K562 (cell line): ENCODE results near the gene IFNA21. TPM values are rescaled to one million over a fixed set of nuclear protein-coding genes. Genes with fewer than 3 reads are reported as not detected.
"Not testable (repeated sequence)": the region's sequence is repeated elsewhere in the genome, so short reads cannot be mapped to it uniquely, and the experiment has no call there.

ENCODE experiments used
- ATAC-seq: fragments of 200-7000 bp; cut with Tn5 transposase; 3 replicates; pipeline ENCODE4 v1.9.1; 2020; ENCODE audit warnings: moderate library complexity
- BruUV-seq: library from RNA; stranded (reverse); fragments of 400-500 nt; replicated peaks from 2 replicates; lab custom pipeline; 2021; lab: Mats Ljungman, UMichigan
- CTCF ChIA-PET: fragments of 300-600 bp; formaldehyde crosslinking; extraction: SDS; loops from one replicate; lab custom pipeline; 2021; ENCODE audit warnings: low intra/inter-chr PET ratio; lab: Yijun Ruan, JAX
- POLR2A ChIA-PET: fragments of 300-600, 350-650 bp; sonication (Branson Sonifier 250); formaldehyde crosslinking; extraction: SDS; loops from one replicate; lab custom pipeline; 2021; ENCODE audit warnings: antibody characterized with exemption, inconsistent platforms; lab: Yijun Ruan, JAX
- DNase-seq, 4 experiments: peaks; one replicate each; pipeline versions ENCODE4 v3.0.0 to v3.0.0-alpha.2; 2011 to 2018; ENCODE audit warnings: low spot score in 3 of 4, mixed read lengths in 3 of 4; ENCODE audit errors: extremely low read depth in 1 of 4
- FAIRE-seq: peaks from 2 replicates; lab custom pipeline; 2011; peaks lifted over from hg19 to GRCh38; lab: Jason Lieb, UNC
- H2AFZ ChIP-seq: 2 replicates; pipeline ENCODE4 v1.6.0; 2011; ENCODE audit warnings: low read depth, low read length, control low read depth, inconsistent platforms
- H3K27ac ChIP-seq: fragments of 200-600 bp; 3 replicates; pipeline ENCODE4 v1.8.0; 2011; ENCODE audit warnings: low read depth, mild to moderate bottlenecking, control low read depth, inconsistent platforms, low read length, moderate library complexity, mixed read lengths; ENCODE audit errors: extremely low read depth
- H3K27me3 ChIP-seq, 2 experiments: fragments of 300-600 bp in 1 of 2; 2 replicates in 1 of 2; 3 replicates in 1 of 2; pipeline versions ENCODE4 v1.6.0 to v1.8.0; 2011; ENCODE audit warnings: inconsistent platforms in 2 of 2, low read length in 2 of 2, mild to moderate bottlenecking in 1 of 2, mixed read lengths in 1 of 2, moderate library complexity in 1 of 2; ENCODE audit not compliant: control insufficient read depth in 2 of 2, insufficient read depth in 2 of 2
- H3K36me3 ChIP-seq: fragments of 300-600 bp; 3 replicates; pipeline ENCODE4 v1.8.0; 2011; ENCODE audit warnings: mild to moderate bottlenecking, low read length, inconsistent platforms; ENCODE audit not compliant: control insufficient read depth, insufficient read depth
- H3K4me1 ChIP-seq, 2 experiments: fragments of 200-600 bp in 1 of 2; replicated peaks in 1 of 2; 2 replicates in 1 of 2; 3 replicates in 1 of 2; pipeline versions ENCODE4 v1.5.1 to v1.8.0; 2011; ENCODE audit warnings: inconsistent platforms in 2 of 2, low read length in 2 of 2, mild to moderate bottlenecking in 1 of 2, mixed read lengths in 1 of 2, moderate library complexity in 1 of 2; ENCODE audit not compliant: control insufficient read depth in 2 of 2, insufficient read depth in 2 of 2
- H3K4me2 ChIP-seq: 2 replicates; pipeline ENCODE4 v1.6.1; 2011; ENCODE audit warnings: low read length, control low read depth, inconsistent platforms, mixed read lengths; ENCODE audit not compliant: insufficient read depth
- H3K4me3 ChIP-seq: fragments of 200-600 bp; sonication (generic), shearing (Covaris generic); 2 replicates; pipeline ENCODE4 v1.5.1; 2016; ENCODE audit warnings: control low read depth, inconsistent platforms
- H3K79me2 ChIP-seq: fragments of 200-600 bp; 3 replicates; pipeline ENCODE4 v1.8.0; 2011; ENCODE audit warnings: low read length, inconsistent platforms; ENCODE audit not compliant: control insufficient read depth, insufficient read depth
- H3K9ac ChIP-seq, 2 experiments: 2 replicates each; pipeline versions ENCODE4 v1.6.0 to v1.6.1; 2011; ENCODE audit warnings: low read depth in 2 of 2, low read length in 2 of 2, control low read depth in 1 of 2, inconsistent platforms in 1 of 2, mild to moderate bottlenecking in 1 of 2, mixed read lengths in 1 of 2; ENCODE audit not compliant: insufficient read depth in 1 of 2
- H3K9me1 ChIP-seq: one replicate; pipeline ENCODE4 v1.6.0; 2011; ENCODE audit warnings: inconsistent platforms, mild to moderate bottlenecking, low read length, moderate library complexity; ENCODE audit not compliant: control insufficient read depth, insufficient read depth
- H3K9me3 ChIP-seq: replicated peaks from 2 replicates; pipeline ENCODE4 v1.5.1; 2011; ENCODE audit warnings: low read depth, low read length, inconsistent platforms; ENCODE audit not compliant: control insufficient read depth, insufficient read depth
- H4K20me1 ChIP-seq: replicated peaks from 2 replicates; pipeline ENCODE4 v1.6.1; 2011; ENCODE audit warnings: low read length, inconsistent platforms, mixed read lengths; ENCODE audit not compliant: control insufficient read depth, insufficient read depth
- CC2D1A ChIP-seq: fragments of 450-650 bp; IDR thresholded peaks from 2 replicates; pipeline ENCODE4 v1.6.1; 2017; ENCODE audit warnings: mild to moderate bottlenecking
- CHAMP1 ChIP-seq: fragments of 450-650 bp; IDR thresholded peaks from 2 replicates; pipeline ENCODE4 v1.6.1; 2016; ENCODE audit warnings: mild to moderate bottlenecking
- SRSF3 ChIP-seq: fragments of 200-400 bp; formaldehyde crosslinking; IDR thresholded peaks from 2 replicates; pipeline ENCODE4 v1.6.1; 2016; ENCODE audit warnings: mild to moderate bottlenecking, low read length, moderate library complexity; ENCODE audit not compliant: insufficient read depth
- TAF7 ChIP-seq: fragments of 450-650 bp; IDR thresholded peaks from 2 replicates; pipeline ENCODE4 v1.6.1; 2016; ENCODE audit warnings: missing genetic modification characterization, missing compliant biosample characterization
- ZNF431 ChIP-seq: sonication (generic); formaldehyde crosslinking; IDR thresholded peaks from 2 replicates; pipeline ENCODE4 v1.8.0; 2022; ENCODE audit warnings: mild to moderate bottlenecking, missing genetic modification reagents
- ZSCAN32 ChIP-seq: fragments of 450-650 bp; formaldehyde crosslinking; IDR thresholded peaks from 2 replicates; pipeline ENCODE4 v1.4.0; 2020; ENCODE audit warnings: mild to moderate bottlenecking, moderate library complexity
- WGBS: fragments of 100-300 bp; shearing (Covaris generic); methylation state at CpG from one replicate; pipeline ENCODE4 v1.1.6; 2016; ENCODE audit warnings: low coverage, mixed read lengths; ENCODE audit not compliant: insufficient coverage; ENCODE audit errors: missing lambda C conversion rate; 5-methylcytosine and 5-hydroxymethylcytosine counted together
- in situ Hi-C: fragments of 300-500 bp; cut with MboI; formaldehyde crosslinking; loops from 4 replicates; pipeline ENCODE4 v1.15.0; 2018; ENCODE audit warnings: inconsistent platforms, mixed read lengths
- intact Hi-C: fragments of 100-400 bp; cut with micrococcal nuclease; formaldehyde crosslinking; loops from 2 replicates; pipeline ENCODE4 v1.14.2; 2022
- polyA plus RNA-seq, 8 experiments: library from polyadenylated mRNA; depleted of rRNA in 4 of 8; stranded (reverse) in 5 of 8; unstranded in 3 of 8; fragments of >200 nt; fragmentation: Nextera tagmentation in 2 of 8; fragmentation: Illumina TruSeq in 1 of 8; extraction: Ambion mirVana in 2 of 8; extraction: Trizol in 1 of 8; gene quantifications; 2 replicates each; pipeline versions ENCODE4 v1.2.1 to v1.2.3, GENCODE V29; 2011 to 2014; ENCODE audit warnings: inconsistent platforms in 1 of 8, missing spikeins in 1 of 8
- total RNA-seq, 7 experiments: library from RNA; depleted of rRNA in 6 of 7; stranded (reverse); fragments of >200 nt in 6 of 7; fragmentation: Illumina TruSeq in 2 of 7; extraction: Trizol in 2 of 7; gene quantifications; 2 replicates each; pipeline versions ENCODE4 v1.2.1 to v1.2.3, GENCODE V29; 2011 to 2021; ENCODE audit warnings: low replicate concordance in 1 of 7

IFNA21 gene
- total and polyA plus RNA-seq, 9 of the 15 experiments (the other 6 are each of a cell fraction or from before 2014, with no cell fraction given), result not detected

DNA sequence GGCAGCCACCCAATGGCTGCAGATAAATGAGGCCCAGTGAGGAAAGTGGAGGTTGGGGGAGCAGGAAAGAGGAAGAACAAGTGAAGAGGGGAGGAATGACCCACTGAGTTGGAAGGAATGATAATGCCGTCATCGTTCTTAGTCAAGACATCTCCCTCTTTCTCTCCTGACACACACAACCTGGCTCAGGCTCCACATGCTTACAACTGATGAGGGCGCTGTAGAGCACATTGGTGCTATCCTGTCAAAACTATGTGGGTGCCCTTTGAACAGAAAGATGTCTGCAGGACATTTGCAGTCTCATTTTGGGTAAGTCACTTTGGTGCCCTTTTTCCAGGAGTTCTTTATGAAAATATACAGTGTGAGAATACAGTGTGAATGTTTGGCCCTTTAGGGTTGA, 30.7 kb downstream of the IFNA21 start:
- H3K4me2 ChIP-seq, result no peak overlapping the region
- no peaks in the 10 kb centered on the region for H4K20me1 ChIP-seq
- no TSS peak for BruUV-seq
- ATAC-seq, result no peak
- H3K4me1 ChIP-seq, result no peaks in the 10 kb centered on the region
- in situ Hi-C loops, result no loop called here
- no peaks in the 10 kb centered on the region for H3K36me3 ChIP-seq
- no CpG with 5 or more reads among the region's 3 CpGs for WGBS
- H3K27me3 ChIP-seq, result no peaks in the 10 kb centered on the region
- H3K9me3 ChIP-seq, result no peaks in the 10 kb centered on the region
- H3K79me2 ChIP-seq, result no peaks in the 10 kb centered on the region
- ChIA-PET POLR2A (no interaction called here), CTCF (no interaction called here)
- intact Hi-C loops, result no loop called here
- H2AFZ ChIP-seq, result no peak overlapping the region
- H3K27ac ChIP-seq, result no peak overlapping the region
- no peaks in the 10 kb centered on the region for H3K9me1 ChIP-seq
- no peak overlapping the region for H3K4me3 ChIP-seq
- TF ChIP-seq TAF7 (tag) (no peak), CC2D1A (no peak), ZSCAN32 (CRISPR knock-in tag) (no peak), ZNF431 (no peak), CHAMP1 (no peak), SRSF3 (no peak)
- DNase-seq, result no peak
- no peak overlapping the region for H3K9ac ChIP-seq
- FAIRE-seq, result no peak

GRCh38 chr9:21128186-21128585, 38.3 kb downstream of the IFNA21 start:
- H3K36me3 ChIP-seq, intact Hi-C loops, FAIRE-seq, H2AFZ ChIP-seq, DNase-seq, H4K20me1 ChIP-seq, H3K79me2 ChIP-seq, in situ Hi-C loops, H3K9ac ChIP-seq, BruUV-seq, H3K9me1 ChIP-seq, POLR2A ChIA-PET, H3K4me1 ChIP-seq, H3K9me3 ChIP-seq, ATAC-seq, H3K27ac ChIP-seq, H3K4me3 ChIP-seq, CTCF ChIA-PET, H3K27me3 ChIP-seq, H3K4me2 ChIP-seq: not testable (repeated sequence)
